SJCRH30 (cell line): Measurements from ENCODE around the gene TTK. TPM values are rescaled to one million over a fixed set of nuclear protein-coding genes. Genes with fewer than 3 reads are reported as not detected.

Experiments
- DNase-seq, 2 experiments: peaks; one replicate each; pipeline ENCODE4 v3.0.0-alpha.2; 2015 to 2020
- H3K27ac ChIP-seq: fragments of 250-450 bp; sonication (Bioruptor Pico); 2 replicates; pipeline ENCODE4 v1.5.1; 2020; ENCODE audit warnings: mild to moderate bottlenecking, moderate library complexity
- H3K27me3 ChIP-seq: fragments of 250-450 bp; sonication (Bioruptor Pico); 2 replicates; pipeline ENCODE4 v1.5.1; 2020; ENCODE audit warnings: mild to moderate bottlenecking, moderate library complexity
- H3K36me3 ChIP-seq: fragments of 250-450 bp; sonication (Bioruptor Pico); 2 replicates; pipeline ENCODE4 v1.5.1; 2020; ENCODE audit warnings: mild to moderate bottlenecking, moderate library complexity
- H3K4me1 ChIP-seq: fragments of 250-450 bp; sonication (Bioruptor Pico); 2 replicates; pipeline ENCODE4 v1.5.1; 2020; ENCODE audit warnings: mild to moderate bottlenecking, moderate library complexity
- H3K4me3 ChIP-seq: fragments of 250-450 bp; sonication (Bioruptor Pico); 2 replicates; pipeline ENCODE4 v1.5.1; 2020; ENCODE audit warnings: mild to moderate bottlenecking, moderate library complexity
- H3K9me3 ChIP-seq: fragments of 250-450 bp; sonication (Bioruptor Pico); replicated peaks from 2 replicates; pipeline ENCODE4 v1.5.1; 2020; ENCODE audit warnings: mild to moderate bottlenecking, moderate library complexity
- total RNA-seq: library from RNA; depleted of rRNA; stranded (reverse); fragments of >200 nt; shearing (Covaris generic); gene quantifications from 2 replicates; pipeline ENCODE4 v1.2.3, GENCODE V29; 2014; rRNA removed

The TTK gene
- total RNA-seq, 1 experiment from 2014 or later = 82.2 TPM

DNA sequence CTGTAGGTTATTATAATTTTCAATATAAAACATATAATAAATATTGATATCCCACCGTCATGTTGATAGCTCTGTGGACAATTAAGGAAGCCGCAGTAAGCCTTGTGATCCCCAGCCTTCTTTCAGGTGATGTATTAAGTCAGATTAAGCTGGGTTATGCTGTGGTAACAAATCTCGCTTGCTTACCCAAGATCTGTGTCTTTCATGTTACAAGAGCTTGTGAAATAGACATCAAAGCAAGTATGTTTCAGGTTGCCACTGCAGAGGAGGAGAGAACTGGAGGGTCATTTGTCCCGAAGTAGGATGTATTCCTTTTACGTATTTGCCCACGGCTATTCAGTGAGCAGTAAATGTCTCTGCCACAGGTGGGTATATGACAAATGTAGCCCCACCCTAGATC lies 84.2 kb downstream of the TTK start:
- Histone ChIP-seq H3K4me1 (0 out of 2 replicates have a peak, but pooled peaks cover 3% of the 10 kb centered on the region), H3K4me3 (no peak overlapping the region), H3K27ac (no peak overlapping the region), H3K9me3 (no peaks in the 10 kb centered on the region), H3K27me3 (no peaks in the 10 kb centered on the region), H3K36me3 (no peaks in the 10 kb centered on the region)
- DNase-seq = no peak

GRCh38 chr6:80091506-80091905 lies 87.1 kb downstream of the TTK start:
- no peak overlapping the region for H3K4me3 ChIP-seq
- H3K4me1 ChIP-seq = 0 out of 2 replicates have a peak, but pooled peaks cover 3% of the 10 kb centered on the region
- H3K36me3 ChIP-seq = no peaks in the 10 kb centered on the region
- no peak overlapping the region for H3K27ac ChIP-seq
- no peak for DNase-seq
- H3K27me3 ChIP-seq = no peaks in the 10 kb centered on the region
- no peaks in the 10 kb centered on the region for H3K9me3 ChIP-seq

Other genes starting within 250 kb of the TTK start
- gene ELOVL4, start 57.1 kb upstream of the TTK start, total RNA-seq = 8.7 and 9.6 TPM in 2 replicates
- gene BCKDHB, start 102.0 kb downstream of the TTK start, total RNA-seq = 24.2 and 26.8 TPM in 2 replicates